ENCODE data around the gene CELF5.

DNA sequence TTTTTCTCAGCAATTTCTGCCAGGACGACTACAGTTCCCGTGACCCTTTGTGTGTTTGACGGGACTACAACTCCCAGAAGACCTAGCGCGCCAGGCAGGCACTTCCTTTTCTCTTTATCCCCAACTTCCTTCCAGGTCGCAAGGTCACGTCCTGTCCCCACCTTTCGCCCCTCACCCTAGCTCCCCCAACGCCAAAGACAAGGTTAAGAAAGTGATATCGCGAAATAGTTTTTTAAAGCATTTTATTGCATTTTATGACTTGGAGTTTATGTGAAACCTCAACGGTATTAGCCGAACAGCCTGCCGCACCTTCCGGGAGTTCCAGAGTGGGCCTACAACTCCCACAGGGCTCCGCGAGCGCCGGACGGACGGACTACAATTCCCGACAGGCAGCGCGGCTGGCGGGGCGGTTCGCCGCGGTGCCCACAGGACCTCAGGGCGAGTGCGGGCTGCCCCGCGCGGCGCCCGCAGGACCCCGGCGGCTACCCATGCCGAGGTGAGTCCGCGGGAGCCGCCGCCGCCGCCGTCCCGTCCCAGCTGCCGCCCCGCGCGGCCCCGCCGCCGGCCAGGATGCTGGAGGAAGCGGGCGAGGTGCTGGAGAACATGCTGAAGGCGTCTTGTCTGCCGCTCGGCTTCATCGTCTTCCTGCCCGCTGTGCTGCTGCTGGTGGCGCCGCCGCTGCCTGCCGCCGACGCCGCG lies 38.9 kb upstream of the CELF5 start, which contains the start of gene NCLN:
- TF ChIP-seq, protein P1, sequence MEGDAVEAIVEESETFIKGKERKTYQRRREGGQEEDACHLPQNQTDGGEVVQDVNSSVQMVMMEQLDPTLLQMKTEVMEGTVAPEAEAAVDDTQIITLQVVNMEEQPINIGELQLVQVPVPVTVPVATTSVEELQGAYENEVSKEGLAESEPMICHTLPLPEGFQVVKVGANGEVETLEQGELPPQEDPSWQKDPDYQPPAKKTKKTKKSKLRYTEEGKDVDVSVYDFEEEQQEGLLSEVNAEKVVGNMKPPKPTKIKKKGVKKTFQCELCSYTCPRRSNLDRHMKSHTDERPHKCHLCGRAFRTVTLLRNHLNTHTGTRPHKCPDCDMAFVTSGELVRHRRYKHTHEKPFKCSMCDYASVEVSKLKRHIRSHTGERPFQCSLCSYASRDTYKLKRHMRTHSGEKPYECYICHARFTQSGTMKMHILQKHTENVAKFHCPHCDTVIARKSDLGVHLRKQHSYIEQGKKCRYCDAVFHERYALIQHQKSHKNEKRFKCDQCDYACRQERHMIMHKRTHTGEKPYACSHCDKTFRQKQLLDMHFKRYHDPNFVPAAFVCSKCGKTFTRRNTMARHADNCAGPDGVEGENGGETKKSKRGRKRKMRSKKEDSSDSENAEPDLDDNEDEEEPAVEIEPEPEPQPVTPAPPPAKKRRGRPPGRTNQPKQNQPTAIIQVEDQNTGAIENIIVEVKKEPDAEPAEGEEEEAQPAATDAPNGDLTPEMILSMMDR (conservative IDR thresholded peaks at IDR 0.05): no peak
- TF ChIP-seq EZH2 (IDR thresholded peaks at IDR 0.05; ENCODE audit: low read depth): no peak

All from PC-9 (cell line).